ENCODE measurements around the gene PROSER3.
"Not testable (repeated sequence)": the region's sequence is repeated elsewhere in the genome, so short reads cannot be mapped to it uniquely, and the experiment has no call there.

Gene PROSER3

GRCh38 chr19:35793381-35794165, 35.6 kb downstream of the PROSER3 start:
- DNase-seq, result no peak

- DNase-seq, result not testable (repeated sequence)
Measured at GRCh38 chr19:35795564-35795963, 37.6 kb downstream of the PROSER3 start.

GRCh38 chr19:35796645-35797542, 38.9 kb downstream of the PROSER3 start:
- no peak for DNase-seq

GRCh38 chr19:35797663-35798062, 39.7 kb downstream of the PROSER3 start:
- DNase-seq, result no peak

GRCh38 chr19:35801828-35802227, 43.9 kb downstream of the PROSER3 start:
- DNase-seq, result no peak

GRCh38 chr19:35805526-35806102, 47.6 kb downstream of the PROSER3 start:
- no peak for DNase-seq

GRCh38 chr19:35806597-35806996, 48.6 kb downstream of the PROSER3 start:
- DNase-seq, result no peak

GRCh38 chr19:35807633-35808032, 49.7 kb downstream of the PROSER3 start:
- no peak for DNase-seq

GRCh38 chr19:35811317-35812219, 53.6 kb downstream of the PROSER3 start:
- no peak for DNase-seq

GRCh38 chr19:35812220-35813042, 54.5 kb downstream of the PROSER3 start, which contains the start of gene PRODH2:
TSS of gene PRODH2 (minus strand) at chr19:35812845. CDS start at chr19:35812805, 40 bp downstream.
- DNase-seq, result no peak

- DNase-seq, result no peak
Measured at GRCh38 chr19:35813043-35813890, 55.3 kb downstream of the PROSER3 start.

- DNase-seq, result no peak
Measured at GRCh38 chr19:35816262-35816661, 58.3 kb downstream of the PROSER3 start.

GRCh38 chr19:35816846-35817245, 58.9 kb downstream of the PROSER3 start:
- DNase-seq, result no peak

GRCh38 chr19:35818445-35818844, 60.5 kb downstream of the PROSER3 start:
- no peak for DNase-seq
